GM12892 (cell line): ENCODE results near the gene CCDC192.

Experiments used
- DNase-seq: peaks from one replicate; pipeline ENCODE4 v3.0.0; 2011; ENCODE audit not compliant: insufficient read length
- FAIRE-seq: peaks from 2 replicates; lab custom pipeline; 2011; peaks lifted over from hg19 to GRCh38; lab: Jason Lieb, UNC
- POLR2A ChIP-seq: IDR thresholded peaks from 2 replicates; pipeline ENCODE4 v1.6.1; 2011; ENCODE audit warnings: low read depth, low read length, control low read depth
- POLR2AphosphoS5 ChIP-seq: IDR thresholded peaks from 2 replicates; pipeline ENCODE4 v1.6.1; 2011; ENCODE audit warnings: low read depth, low read length, control low read depth
- TAF1 ChIP-seq: IDR thresholded peaks from 2 replicates; pipeline ENCODE4 v1.6.1; 2011; ENCODE audit warnings: low read depth, mild to moderate bottlenecking, control low read depth, low read length, borderline replicate concordance

CCDC192 gene

DNA sequence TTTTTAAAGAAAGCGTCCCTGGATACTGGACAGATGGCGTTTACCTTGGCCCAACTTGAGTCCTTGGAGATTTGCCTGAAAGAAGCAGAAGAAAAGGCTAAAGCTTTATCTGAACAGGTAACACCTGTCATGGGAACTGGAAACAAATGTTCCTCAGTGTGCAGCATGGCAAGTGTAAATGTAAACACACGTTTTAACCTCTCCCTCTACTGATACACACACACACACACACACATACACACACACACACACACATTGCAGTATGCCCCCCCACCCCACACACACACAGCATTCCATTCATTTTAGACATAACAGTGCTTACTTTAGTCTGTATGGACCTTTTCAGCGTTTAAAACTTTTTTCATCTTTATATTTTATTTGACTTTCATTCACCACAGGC lies 51.1 kb downstream of the CCDC192 start:
- FAIRE-seq (no peak), DNase-seq (no peak)
- TF ChIP-seq POLR2AphosphoS5 (no peak), POLR2A (no peak), TAF1 (no peak)

DNA sequence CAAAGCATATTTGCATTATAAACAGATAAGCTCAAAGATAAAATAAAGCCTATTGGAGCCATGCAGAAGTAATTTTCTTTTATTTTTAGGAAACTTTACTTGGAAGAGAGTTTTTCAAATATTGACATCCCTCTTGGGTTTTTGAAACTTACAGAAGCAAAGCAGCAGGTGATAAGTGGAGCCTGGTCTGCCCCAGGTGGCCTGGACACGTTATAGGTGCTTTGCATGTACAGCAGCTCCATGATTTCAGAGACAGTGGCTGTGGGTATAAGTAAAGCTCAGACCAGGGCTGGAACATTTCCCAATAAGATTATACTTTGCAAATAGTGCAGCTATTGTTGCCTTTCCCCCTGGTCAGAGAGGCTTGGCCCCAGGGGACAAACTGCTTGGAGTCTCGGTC lies 51.5 kb downstream of the CCDC192 start:
- DNase-seq (no peak), FAIRE-seq (no peak)
- TF ChIP-seq POLR2AphosphoS5, result no peak
- no peak for TF ChIP-seq TAF1
- TF ChIP-seq POLR2A, result no peak

DNA sequence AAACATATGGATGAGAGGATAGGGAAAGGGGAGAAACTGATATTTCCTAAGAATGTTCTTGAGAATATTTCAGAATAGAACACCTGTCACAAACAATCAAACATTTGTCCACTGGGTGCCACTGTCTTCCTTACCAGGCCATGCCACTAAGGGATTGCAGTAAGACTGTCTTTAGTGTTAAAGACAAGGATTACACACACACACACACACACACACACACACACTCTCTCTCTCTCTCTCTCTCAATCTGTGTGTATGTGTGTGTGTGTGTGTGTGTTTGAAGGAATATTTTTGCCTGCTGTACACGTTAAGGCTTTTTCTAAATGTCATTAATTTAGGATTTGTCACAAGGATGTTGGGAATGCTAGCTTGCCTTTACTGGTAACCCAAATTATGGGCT lies 54.4 kb downstream of the CCDC192 start:
- no peak for DNase-seq
- FAIRE-seq, result peak; percentile 21
- TF ChIP-seq POLR2AphosphoS5 (no peak), TAF1 (no peak), POLR2A (no peak)

DNA sequence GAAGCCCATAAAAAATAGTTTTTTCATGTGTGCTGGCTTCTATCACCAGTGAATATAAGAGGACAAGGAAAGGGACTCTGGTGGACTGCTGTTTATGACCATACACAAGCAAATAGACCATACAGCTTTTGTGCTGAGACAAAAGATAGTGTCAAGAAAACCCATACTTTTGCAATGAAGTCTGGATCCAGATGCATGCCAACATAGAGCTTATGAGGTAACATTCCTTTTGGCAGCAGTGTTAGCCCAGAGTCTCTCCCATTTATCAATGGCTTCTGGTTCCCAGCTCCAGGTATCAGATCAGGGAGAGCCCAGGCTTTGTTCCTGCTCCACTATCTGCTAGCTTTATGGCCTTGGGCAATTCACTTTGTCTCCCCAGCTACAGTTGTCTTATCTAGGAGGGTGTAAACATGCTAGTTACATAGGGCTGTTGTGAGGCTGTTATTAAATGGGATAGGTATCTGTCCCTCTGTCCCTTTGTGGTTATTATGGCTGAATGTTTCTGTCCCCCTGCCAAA lies 55.6 kb downstream of the CCDC192 start:
- DNase-seq (no peak), FAIRE-seq (no peak)
- no peak for TF ChIP-seq TAF1

DNA sequence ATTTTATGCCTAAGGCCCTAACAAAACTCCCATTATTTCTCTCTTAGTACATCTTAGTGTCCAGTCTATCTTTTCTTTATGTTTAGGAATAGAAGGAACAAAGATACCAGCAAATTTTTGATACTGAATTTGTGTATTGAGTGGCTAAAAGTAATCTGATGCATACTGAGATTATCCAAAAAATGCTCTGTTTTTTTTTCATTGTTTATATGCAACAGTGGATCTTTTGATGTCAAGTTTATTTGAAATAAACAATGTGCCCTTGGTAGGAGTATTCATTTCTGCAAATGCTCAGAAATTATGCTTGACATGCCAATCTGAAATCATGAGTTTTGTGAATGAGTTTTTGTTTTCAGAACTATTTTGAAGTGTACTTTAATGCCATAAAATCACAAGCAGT lies 58.7 kb downstream of the CCDC192 start:
- no peak for DNase-seq
- FAIRE-seq, result no peak
- no peak for TF ChIP-seq POLR2AphosphoS5
- TF ChIP-seq TAF1, result no peak
- TF ChIP-seq POLR2A, result no peak

DNA sequence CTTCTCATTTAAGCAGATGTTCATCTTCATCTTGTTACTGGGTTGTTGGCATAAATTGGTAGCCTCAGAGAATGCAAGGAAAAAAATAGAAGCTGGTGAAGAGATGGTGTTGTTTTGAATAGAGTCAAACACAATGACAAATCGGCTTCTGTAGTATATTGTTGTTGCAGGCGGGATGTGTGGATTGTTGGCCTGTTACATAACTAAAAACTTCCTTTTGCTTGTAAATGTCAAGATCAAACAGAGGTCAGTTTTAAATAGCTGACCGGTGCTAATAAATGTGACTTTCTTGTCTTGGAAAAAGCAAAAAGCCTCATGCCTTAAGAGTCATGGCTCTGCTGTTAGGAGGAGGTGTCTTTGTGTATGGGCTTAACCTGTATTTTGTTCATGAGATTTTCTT lies 59.2 kb downstream of the CCDC192 start:
- TF ChIP-seq POLR2A (no peak), TAF1 (no peak), POLR2AphosphoS5 (no peak)
- no peak for DNase-seq
- FAIRE-seq, result no peak

DNA sequence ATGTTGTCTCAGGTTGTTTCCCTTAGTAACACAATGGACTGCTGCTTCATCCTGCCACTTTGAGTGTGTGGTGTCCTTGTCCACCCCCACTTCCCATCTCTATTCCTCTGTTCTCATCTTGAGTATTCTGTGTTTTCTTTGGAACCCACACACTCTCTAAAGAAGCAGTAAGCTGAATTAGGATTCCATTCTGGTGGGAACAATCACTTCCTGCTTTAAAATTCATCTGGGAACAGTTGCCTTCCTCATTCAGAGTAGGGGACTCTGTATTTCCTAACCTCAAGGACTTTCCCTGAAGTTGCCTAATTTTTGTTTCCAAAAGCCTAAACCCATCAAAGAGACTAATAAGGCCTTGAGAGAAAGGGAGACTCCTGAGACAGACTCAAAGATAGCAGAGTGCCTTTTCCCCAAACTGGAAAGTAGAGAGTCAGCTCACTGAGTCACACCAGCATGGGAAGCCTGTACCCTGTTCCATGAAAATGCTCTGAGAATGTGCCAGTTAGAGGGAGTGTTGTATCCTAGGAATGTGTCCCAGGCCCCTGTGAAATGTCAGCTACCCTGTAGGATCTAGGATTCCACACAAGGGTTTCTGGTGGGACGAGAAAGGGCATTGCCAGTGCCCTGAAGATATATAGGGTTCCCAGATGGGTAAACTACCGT lies 63.6 kb downstream of the CCDC192 start:
- FAIRE-seq, result no peak
- no peak for TF ChIP-seq POLR2A
- TF ChIP-seq POLR2AphosphoS5, result no peak
- TF ChIP-seq TAF1, result no peak
- no peak for DNase-seq

DNA sequence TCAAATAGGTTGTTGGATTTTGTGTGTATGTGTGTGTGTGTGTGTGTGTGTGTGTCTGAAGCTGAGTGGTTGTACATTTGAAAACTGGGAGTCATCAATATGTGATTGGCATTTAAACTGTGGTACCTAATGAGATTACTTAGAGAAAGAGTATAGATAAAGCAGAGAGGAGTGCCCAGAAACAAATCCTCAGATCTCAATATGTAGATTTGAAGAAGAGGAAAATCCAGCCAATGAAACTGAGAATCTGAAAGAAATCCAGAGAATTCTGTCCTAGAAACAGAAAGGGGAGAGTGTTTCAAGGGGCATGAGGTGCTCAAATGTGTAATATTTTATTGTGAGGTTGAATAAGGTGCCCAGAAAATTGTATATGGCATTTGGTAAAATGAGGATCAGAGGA lies 66.2 kb downstream of the CCDC192 start:
- FAIRE-seq, result no peak
- DNase-seq, result no peak
- TF ChIP-seq POLR2A, result no peak
- no peak for TF ChIP-seq TAF1
- TF ChIP-seq POLR2AphosphoS5, result no peak

DNA sequence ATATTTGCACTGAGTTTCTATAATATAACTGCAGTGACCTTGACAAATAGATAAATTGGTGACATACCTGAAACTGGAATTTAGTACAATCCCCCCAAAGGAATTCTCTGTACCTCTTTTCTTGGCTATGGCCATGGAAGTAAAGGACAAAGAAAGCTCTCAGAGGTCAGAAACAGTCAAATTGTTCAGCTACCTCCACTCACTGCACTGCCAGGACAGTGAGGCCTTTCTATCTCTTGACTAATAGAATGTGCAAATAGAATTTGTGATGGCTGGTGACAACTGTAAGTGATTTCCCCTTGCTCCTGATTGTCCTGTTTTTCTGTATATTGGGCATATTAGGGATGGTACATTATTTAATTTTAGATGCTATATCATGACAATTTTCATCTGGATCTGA lies 67.1 kb downstream of the CCDC192 start:
- DNase-seq (no peak), FAIRE-seq (no peak)
- no peak for TF ChIP-seq POLR2A

DNA sequence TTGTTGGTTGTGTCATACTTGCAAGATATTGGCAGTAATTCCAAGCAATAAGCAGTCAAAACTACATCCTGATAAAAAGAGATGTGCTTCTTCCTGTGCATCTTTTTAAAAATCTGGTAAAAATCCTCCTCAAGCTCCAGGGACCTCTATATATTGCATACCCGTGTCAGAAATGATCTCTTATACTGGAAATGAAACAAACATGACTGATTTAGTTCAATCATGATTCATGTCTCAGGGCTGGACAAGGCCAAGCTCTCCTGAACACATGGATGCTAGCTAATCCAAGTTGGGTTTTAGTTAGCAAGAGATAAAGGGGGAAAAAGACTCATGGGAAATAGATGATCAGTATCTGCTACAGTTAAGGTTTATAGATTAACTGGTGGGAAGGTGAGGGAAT lies 69.3 kb downstream of the CCDC192 start:
- FAIRE-seq (no peak), DNase-seq (no peak)
- TF ChIP-seq POLR2AphosphoS5 (no peak), POLR2A (no peak), TAF1 (no peak)

DNA sequence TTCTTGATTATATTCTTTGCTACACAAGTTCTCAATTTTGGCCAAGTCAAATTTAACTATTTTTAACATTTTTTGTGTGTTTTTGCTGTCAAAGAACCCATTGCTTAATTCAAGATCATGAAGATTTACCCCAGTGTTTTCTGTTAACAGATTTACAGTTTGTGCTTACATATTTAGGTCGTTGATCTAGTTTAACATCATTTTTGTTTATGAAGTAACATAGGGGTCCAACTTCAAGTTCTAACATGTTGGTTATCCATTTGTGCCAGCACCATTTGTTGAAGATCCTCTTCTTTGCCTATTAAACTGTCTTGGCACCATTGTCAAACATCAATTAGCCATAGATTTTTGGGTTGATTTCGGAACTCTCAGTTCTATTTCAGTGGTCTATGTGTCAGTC lies 71.0 kb downstream of the CCDC192 start:
- TF ChIP-seq TAF1 (no peak), POLR2AphosphoS5 (no peak), POLR2A (no peak)
- FAIRE-seq (no peak), DNase-seq (no peak)

DNA sequence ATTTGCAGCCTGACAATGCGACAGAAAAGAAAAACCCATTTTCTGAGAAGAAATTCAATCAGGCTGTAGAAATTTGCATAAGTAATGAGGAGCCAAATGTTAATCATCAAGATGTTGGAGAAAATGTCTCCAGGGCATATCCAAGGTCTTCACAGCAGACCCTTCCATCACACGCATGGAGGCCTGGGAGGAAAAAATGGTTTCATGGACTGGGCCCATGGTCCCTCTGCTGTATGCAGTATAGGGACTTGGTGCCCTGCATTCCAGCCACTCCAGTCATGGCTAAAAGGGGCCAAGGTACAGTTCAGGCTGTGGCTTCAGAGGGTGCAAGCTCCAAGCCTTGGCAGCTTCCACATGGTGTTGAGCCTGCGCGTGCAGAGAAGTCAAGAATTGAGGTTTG lies 73.3 kb downstream of the CCDC192 start:
- FAIRE-seq (no peak), DNase-seq (no peak)
- TF ChIP-seq POLR2AphosphoS5 (no peak), POLR2A (no peak), TAF1 (no peak)
